Heart left ventricle (tissue), 16 donors: ENCODE measurements around the gene CSF1R. TPM values are rescaled to one million over a fixed set of nuclear protein-coding genes. Genes with fewer than 3 reads are reported as not detected.

Source experiments
- ATAC-seq, 4 donors: fragments of 200-7000 bp; cut with Tn5 transposase; one replicate each; pipeline ENCODE4 v1.9.1; 2020 to 2022; ENCODE audit warnings: moderate library complexity in 4 of 4, mild to moderate bottlenecking in 3 of 4, moderate number of reproducible peaks in 1 of 4
- DNase-seq, 5 donors: peaks; one replicate each; pipeline ENCODE4 v3.0.0-alpha.2; 2020
- H3K27ac ChIP-seq, 12 donors: fragments of 200-600 bp; sonication (generic) in 4 of 12; one replicate each; pipeline versions ENCODE4 v1.5.0 to v1.8.0; 2016 to 2022; ENCODE audit warnings: mild to moderate bottlenecking in 2 of 12
- H3K27me3 ChIP-seq, 9 donors: fragments of 200-600 bp; sonication (generic) in 2 of 9; one replicate each; pipeline versions ENCODE4 v1.5.1 to v1.8.0; 2016 to 2022; ENCODE audit warnings: mild to moderate bottlenecking in 3 of 9
- H3K36me3 ChIP-seq, 9 donors: fragments of 200-600 bp; sonication (generic) in 2 of 9; one replicate each; pipeline versions ENCODE4 v1.5.0 to v1.8.0; 2018 to 2022; ENCODE audit warnings: mild to moderate bottlenecking in 2 of 9
- H3K4me1 ChIP-seq, 12 donors: fragments of 200-600 bp; sonication (generic) in 4 of 12; one replicate each; pipeline versions ENCODE4 v1.5.0 to v1.8.0; 2016 to 2022; ENCODE audit warnings: mild to moderate bottlenecking in 3 of 12
- H3K4me3 ChIP-seq, 12 donors: fragments of 200-600 bp; sonication (generic) in 4 of 12; one replicate each; pipeline versions ENCODE4 v1.5.0 to v1.8.0; 2017 to 2022; ENCODE audit warnings: mild to moderate bottlenecking in 9 of 12, moderate library complexity in 4 of 12
- H3K9me3 ChIP-seq, 12 donors: fragments of 200-600 bp; sonication (generic) in 4 of 12; one replicate each; pipeline versions ENCODE4 v1.5.0 to v1.8.0; 2016 to 2022; ENCODE audit warnings: mild to moderate bottlenecking in 1 of 12
- POLR2A ChIP-seq, 2 donors: fragments of 450-650 bp; IDR thresholded peaks; one replicate each; pipeline ENCODE4 v1.6.1; 2017; ENCODE audit warnings: antibody characterized with exemption in 2 of 2, mild to moderate bottlenecking in 2 of 2, moderate library complexity in 2 of 2
- WGBS, 4 donors: extraction: QIAGEN DNeasy Blood & Tissue Kit in 2 of 4; methylation state at CpG; one replicate each; pipeline versions ENCODE4 v1.1.5 to v1.1.7; 2013 to 2018; 5-methylcytosine and 5-hydroxymethylcytosine counted together
- intact Hi-C, 10 donors: fragments of 100-400 bp; cut with DNase I; formaldehyde crosslinking; loops; one replicate each; pipeline versions ENCODE4 v1.11.1 to v1.14.2; 2022
- long read RNA-seq, 3 donors: library from polyadenylated mRNA; unstranded; transcript quantifications; one replicate each; pipeline ENCODE4 v2.0.0, GENCODE V29; 2020 to 2021
- polyA plus RNA-seq, 2 donors: library from polyadenylated mRNA; stranded (reverse); fragments of 200-250 nt; gene quantifications; one replicate each; pipeline ENCODE4 v1.2.3, GENCODE V29; 2013
- total RNA-seq, 9 donors: library from RNA; depleted of rRNA in 2 of 9; stranded (reverse); fragments of >200 nt in 2 of 9; fragmentation: NEBNext Ultra II Directional in 3 of 9; extraction: Animal tissue kit (Norgen Biotek cat#: 25700) in 3 of 9; gene quantifications; one replicate each; pipeline versions ENCODE4 v1.1.0 to v1.2.4, GENCODE V29; 2016 to 2023
- TF ChIP-seq, protein P1 (sequence below), 12 donors: fragments of 200-600 bp; sonication (generic) in 4 of 12; IDR thresholded peaks; one replicate each; pipeline versions ENCODE4 v1.5.0 to v1.8.0; 2018 to 2022; ENCODE audit warnings: antibody characterized with exemption in 12 of 12, mild to moderate bottlenecking in 5 of 12
- donor health status: ischemic (EF 13 %, LVEDD 7.1; RV severe dilation, severe dysfunction).
- donor health status: healthy with polysubstance abuse.
- donor health status: DM: no; HTN: yes; CAD: no.
- donor health status: DM: no; HTN: no; CAD: no.
- donor health status: ischemic (EF 25% LVEDD 6.9; RV normal size, moderate dysfunction).
- donor health status: ischemic (EF 25% LVEDD 5.7; RV mildly dilated, moderate dysfunction).
- donor health status: healthy.
- donor health status: DM: yes; HTN: yes; CAD: no.
- donor health status: ischemic (EF 35%, LVEDD 5.7; RV mildly dilated, moderate dysfunction).
- donor health status: nonischemic (EF 11% LVEDD 7.7; RV severe dilation, severe dysfunction).
- donor health status: DM: yes; HTN: yes; CAD: no.
- donor health status: PGD.
- donor health status: ischemic (EF 29% LVEDD 5.4; RV normal size, mild dysfunction).
- donor health status: nonischemic (EF 23%, LVEDD 6.1; RV moderate dilation, normal function).

The CSF1R gene
- total RNA-seq (100 to 1,000 TPM in 1 of 9 donors, 10 to 100 TPM in 6, 1 to 10 TPM in 2; 5.8 to 143 (median 12.0) TPM), polyA plus RNA-seq (1 to 10 TPM; 5.0 to 5.6 TPM)
- long read RNA-seq, donor 1, partial matches to known transcripts = 5 of 8 reads
- long read RNA-seq, donor 1, other reads (novel, unspliced or antisense) = 3 of 8 reads
- long read RNA-seq, donor 2, partial matches to known transcripts = 4 of 7 reads
- long read RNA-seq, donor 2, other reads (novel, unspliced or antisense) = 1 of 7 reads
- long read RNA-seq, donor 3, partial matches to known transcripts = 9 of 9 reads
- long read RNA-seq, donor 3, other reads (novel, unspliced or antisense) = 0 of 9 reads

DNA sequence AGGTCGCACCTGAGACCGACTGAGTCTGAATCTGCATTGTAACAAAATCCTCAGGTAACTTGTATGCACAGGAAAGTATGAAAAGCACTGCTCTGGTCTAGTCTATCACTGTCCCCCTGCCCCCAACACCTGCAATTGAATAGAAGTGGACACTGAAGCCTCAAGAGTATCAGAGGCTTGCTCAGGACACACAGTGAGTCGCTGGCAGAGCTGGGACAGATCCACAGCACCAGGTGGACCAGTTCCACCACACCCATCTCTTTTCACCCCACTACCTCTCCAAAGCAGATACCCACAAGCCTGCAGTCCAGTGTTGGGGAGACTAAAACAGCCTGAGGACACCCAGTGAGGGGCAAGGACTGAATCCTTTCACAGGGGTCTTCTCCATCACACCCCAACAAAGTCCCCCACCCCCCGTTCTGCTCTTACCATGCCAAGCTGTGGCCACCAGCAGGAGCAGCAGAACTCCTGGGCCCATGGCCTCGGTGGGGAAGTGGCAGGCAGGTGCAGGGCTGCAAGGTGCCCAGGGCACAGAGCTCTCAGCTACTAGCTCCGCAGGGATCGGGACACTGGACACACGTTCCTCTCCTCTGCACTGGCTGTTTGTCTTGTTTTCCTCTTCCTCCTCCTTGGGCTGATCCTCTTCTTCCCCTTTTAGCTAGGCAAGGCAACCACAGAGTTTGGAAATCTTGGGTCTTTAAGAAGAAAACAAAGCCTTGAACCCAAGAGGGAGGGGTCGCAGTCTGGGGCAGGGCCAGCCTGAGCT, at the start of gene CSF1R:
Gene CSF1R, minus strand, starts transcription at position 605 of the 766 bp plus-strand sequence. Its CDS starts 127 bp downstream, at position 478.
- DNase-seq = peak in 1 of 5 donors; percentile 17
- Histone ChIP-seq H3K4me3 (peak within 1 kb of the TSS in 10 of 12 donors; percentile 12 to 65 (median 38)), H3K27ac (peak within 1 kb of the TSS in 6 of 12 donors; percentile 18 to 83 (median 48)), H3K4me1 (peaks cover 0 to 33% (median 0%) of the 10 kb centered on the region in 12 donors), H3K36me3 (peaks cover 0 to 3% (median 0%) of the 10 kb centered on the region in 9 donors), H3K27me3 (peaks cover 0 to 6% (median 0%) of the 10 kb centered on the region in 9 donors), H3K9me3 (no peaks in the 10 kb centered on the region)
- TF ChIP-seq POLR2A (IDR thresholded peaks at IDR 0.05) = no peak
- TF ChIP-seq, protein P1, sequence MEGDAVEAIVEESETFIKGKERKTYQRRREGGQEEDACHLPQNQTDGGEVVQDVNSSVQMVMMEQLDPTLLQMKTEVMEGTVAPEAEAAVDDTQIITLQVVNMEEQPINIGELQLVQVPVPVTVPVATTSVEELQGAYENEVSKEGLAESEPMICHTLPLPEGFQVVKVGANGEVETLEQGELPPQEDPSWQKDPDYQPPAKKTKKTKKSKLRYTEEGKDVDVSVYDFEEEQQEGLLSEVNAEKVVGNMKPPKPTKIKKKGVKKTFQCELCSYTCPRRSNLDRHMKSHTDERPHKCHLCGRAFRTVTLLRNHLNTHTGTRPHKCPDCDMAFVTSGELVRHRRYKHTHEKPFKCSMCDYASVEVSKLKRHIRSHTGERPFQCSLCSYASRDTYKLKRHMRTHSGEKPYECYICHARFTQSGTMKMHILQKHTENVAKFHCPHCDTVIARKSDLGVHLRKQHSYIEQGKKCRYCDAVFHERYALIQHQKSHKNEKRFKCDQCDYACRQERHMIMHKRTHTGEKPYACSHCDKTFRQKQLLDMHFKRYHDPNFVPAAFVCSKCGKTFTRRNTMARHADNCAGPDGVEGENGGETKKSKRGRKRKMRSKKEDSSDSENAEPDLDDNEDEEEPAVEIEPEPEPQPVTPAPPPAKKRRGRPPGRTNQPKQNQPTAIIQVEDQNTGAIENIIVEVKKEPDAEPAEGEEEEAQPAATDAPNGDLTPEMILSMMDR (IDR thresholded peaks at IDR 0.05) = no peak
- peak in 2 of 4 donors; percentile 43 to 57 for ATAC-seq
- WGBS, 4 donors = 84 to 91% (median 88%) methylated on average over 9 of the region's 9 CpGs
- intact Hi-C loops = no loop called here

DNA sequence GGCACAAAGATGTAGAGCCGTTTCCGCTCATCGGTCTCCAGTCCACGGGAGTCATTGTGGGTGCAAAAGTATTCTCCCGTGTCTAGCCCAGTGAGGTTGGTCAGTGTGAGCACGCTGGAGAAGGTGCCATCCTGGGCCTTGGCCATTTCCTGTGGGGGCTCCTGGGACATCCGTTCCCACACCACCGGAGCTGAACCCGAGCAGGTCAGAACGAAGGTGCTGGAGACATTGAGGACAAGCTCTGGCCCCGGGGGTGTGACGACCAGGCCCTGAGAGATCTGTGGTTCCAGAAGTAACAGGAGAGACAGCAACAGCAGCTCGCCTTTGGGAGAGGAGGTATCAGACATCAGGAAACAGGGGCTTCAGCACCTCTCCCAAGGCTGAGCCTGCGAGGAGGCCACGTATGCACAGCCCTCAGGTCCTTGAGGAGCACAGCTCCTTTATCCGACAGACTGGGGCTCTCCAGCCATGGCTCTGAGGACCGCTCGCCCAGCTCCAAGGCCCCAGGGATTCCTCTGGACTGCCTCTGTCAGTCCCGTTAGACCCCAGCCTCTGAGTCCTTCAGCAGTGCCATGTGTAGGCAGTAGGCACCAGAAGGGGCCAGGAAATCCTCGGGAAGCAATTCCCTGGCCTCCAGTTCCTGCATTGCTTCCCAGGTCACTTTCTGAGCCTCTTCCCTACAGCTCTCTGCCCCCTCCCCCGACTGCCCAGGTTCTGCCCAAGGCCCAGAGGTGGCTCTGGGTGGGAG, 49.4 kb upstream of the CSF1R start:
- no peak for DNase-seq
- intact Hi-C loops = loop anchor here in 4 of 10 donors (10.0 kb wide), 2 partner anchors 219 to 299 kb away; partner anchors contain the start of gene TCOF1 (in 1 of the 4)
- H3K9me3 ChIP-seq = no peaks in the 10 kb centered on the region
- H3K4me3 ChIP-seq = no peak overlapping the region
- ATAC-seq = no peak
- WGBS, 4 donors = 72 to 80% (median 77%) methylated on average over 14 to 21 of the region's 21 CpGs
- TF ChIP-seq, protein P1 (IDR thresholded peaks at IDR 0.05) = no peak
- no peak for TF ChIP-seq POLR2A (IDR thresholded peaks at IDR 0.05)
- H3K4me1 ChIP-seq = peaks cover 2 to 91% (median 49%) of the 10 kb centered on the region in 12 donors
- H3K36me3 ChIP-seq = peaks cover 0 to 61% (median 4%) of the 10 kb centered on the region in 9 donors
- peak overlapping the region; percentile 14 to 96 (median 80) for H3K27ac ChIP-seq
- H3K27me3 ChIP-seq = no peaks in the 10 kb centered on the region

DNA sequence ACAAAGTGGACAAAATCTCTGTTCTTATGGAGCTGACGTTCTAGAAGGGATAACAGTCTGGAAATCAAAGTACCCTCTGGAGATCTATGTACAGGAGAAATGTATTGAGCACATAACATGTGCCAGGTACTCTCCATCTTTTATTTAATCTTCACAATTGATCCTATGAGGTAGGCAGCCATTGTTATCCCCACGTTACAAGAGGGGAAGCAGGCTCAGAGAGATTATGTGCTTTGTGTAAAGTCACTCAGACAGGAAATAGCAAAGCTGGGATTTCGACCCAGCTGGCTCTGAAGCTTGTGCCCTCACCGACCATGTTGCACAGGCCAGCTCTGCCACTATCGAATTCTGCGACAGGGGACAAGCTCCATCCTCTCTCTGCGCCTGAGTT, 47.8 kb upstream of the CSF1R start:
- Histone ChIP-seq H3K36me3 (peaks cover 0 to 69% (median 7%) of the 10 kb centered on the region in 9 donors), H3K4me3 (no peak overlapping the region), H3K9me3 (no peaks in the 10 kb centered on the region), H3K27me3 (no peaks in the 10 kb centered on the region), H3K27ac (peak overlapping the region in 7 of 12 donors; percentile 1 to 94 (median 53)), H3K4me1 (peaks cover 2 to 91% (median 46%) of the 10 kb centered on the region in 12 donors)
- TF ChIP-seq, protein P1 (IDR thresholded peaks at IDR 0.05) = no peak
- no peak for TF ChIP-seq POLR2A (IDR thresholded peaks at IDR 0.05)
- no peak for DNase-seq
- intact Hi-C loops = loop anchor here in 4 of 10 donors (10.0 kb wide), 2 partner anchors 221 to 301 kb away; partner anchors contain the start of gene TCOF1 (in 1 of the 4)
- ATAC-seq = no peak
- WGBS, 4 donors = 66 to 74% (median 73%) methylated on average over 7 of the region's 7 CpGs
